ENCODE results near the gene ECPAS.

Gene ECPAS

DNA sequence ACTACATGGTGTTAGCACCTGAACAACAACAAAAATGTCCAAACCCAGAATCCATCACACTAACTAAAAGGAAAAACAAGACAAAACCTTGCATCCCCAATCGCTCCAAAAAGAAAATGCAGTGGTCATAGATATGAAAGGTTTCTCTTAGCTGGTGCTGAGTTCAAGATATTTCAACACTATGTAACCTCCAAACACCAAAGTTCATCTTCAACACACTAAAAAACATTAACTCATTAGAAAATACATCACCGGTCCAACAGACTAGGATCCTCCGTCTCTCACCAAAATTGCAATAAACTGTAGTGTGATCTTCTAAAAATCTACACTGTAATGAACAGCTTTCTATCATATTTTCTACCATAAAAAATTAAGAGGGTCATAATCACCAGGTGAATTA lies 60.8 kb downstream of the ECPAS start:
- Mint-ChIP-seq H3K27ac (no peak overlapping the region), H3K36me3 (ENCODE audit: low read depth) (peaks cover 72% of the 10 kb centered on the region), H3K27me3 (ENCODE audit: low read depth) (no peaks in the 10 kb centered on the region)

DNA sequence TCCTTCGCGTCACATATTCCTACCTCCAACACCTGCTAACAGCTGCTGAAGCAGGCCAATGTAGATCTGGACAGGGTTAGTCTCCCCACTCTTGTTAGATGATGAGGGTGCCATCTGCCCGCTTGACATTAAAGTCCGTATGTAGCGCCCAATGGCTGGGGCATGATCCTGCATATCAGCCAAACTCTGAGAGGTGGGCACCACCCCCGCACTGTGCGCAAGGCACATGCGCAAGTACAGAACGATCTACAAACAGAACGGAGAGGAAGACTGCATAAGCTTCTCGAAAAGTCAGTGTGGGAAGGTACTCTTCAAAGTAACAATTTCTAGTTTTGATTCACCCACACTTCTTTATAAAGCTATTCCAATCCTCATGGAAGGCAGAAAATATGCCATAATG lies 69.8 kb downstream of the ECPAS start:
- Mint-ChIP-seq H3K4me3 (no peak overlapping the region), H3K4me1 (no peaks in the 10 kb centered on the region), H3K9me3 (no peaks in the 10 kb centered on the region), H3K36me3 (ENCODE audit: low read depth) (peaks cover 73% of the 10 kb centered on the region), H3K27me3 (ENCODE audit: low read depth) (no peaks in the 10 kb centered on the region), H3K27ac (no peak overlapping the region)
- TF ChIP-seq, protein P1, sequence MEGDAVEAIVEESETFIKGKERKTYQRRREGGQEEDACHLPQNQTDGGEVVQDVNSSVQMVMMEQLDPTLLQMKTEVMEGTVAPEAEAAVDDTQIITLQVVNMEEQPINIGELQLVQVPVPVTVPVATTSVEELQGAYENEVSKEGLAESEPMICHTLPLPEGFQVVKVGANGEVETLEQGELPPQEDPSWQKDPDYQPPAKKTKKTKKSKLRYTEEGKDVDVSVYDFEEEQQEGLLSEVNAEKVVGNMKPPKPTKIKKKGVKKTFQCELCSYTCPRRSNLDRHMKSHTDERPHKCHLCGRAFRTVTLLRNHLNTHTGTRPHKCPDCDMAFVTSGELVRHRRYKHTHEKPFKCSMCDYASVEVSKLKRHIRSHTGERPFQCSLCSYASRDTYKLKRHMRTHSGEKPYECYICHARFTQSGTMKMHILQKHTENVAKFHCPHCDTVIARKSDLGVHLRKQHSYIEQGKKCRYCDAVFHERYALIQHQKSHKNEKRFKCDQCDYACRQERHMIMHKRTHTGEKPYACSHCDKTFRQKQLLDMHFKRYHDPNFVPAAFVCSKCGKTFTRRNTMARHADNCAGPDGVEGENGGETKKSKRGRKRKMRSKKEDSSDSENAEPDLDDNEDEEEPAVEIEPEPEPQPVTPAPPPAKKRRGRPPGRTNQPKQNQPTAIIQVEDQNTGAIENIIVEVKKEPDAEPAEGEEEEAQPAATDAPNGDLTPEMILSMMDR (IDR thresholded peaks at IDR 0.05; ENCODE audit: unreplicated experiment in 3 of 3): no peak

More for the DNA sequence above, 60.8 kb downstream of the ECPAS start:
- H3K4me1 Mint-ChIP-seq: no peaks in the 10 kb centered on the region
- no peaks in the 10 kb centered on the region for H3K9me3 Mint-ChIP-seq
- TF ChIP-seq, protein P1 (IDR thresholded peaks at IDR 0.05; ENCODE audit: unreplicated experiment in 3 of 3): no peak
- no peak overlapping the region for H3K4me3 Mint-ChIP-seq

DNA sequence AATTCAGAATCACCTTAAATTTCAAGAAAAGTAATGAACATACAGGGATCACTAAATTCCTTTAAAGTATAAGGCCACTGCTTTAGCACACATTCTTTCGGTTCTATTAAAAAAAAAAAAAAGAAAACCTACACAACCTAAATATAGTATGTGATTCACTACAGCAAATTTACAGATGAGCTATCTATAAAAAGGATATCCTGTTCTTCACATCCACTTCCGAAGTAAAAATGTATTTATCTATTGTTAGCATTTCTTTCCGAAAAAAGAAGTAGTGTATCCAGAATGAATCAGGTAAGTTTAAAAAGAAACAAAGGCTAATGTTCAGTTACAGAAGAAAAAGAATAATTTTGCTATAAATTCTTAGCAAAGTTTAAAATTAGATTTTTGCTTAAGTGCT lies 70.2 kb downstream of the ECPAS start:
- TF ChIP-seq, protein P1 (IDR thresholded peaks at IDR 0.05; ENCODE audit: unreplicated experiment in 3 of 3): no peak
- Mint-ChIP-seq H3K27me3 (ENCODE audit: low read depth) (no peaks in the 10 kb centered on the region), H3K27ac (no peak overlapping the region), H3K4me3 (no peak overlapping the region), H3K4me1 (no peaks in the 10 kb centered on the region), H3K9me3 (no peaks in the 10 kb centered on the region), H3K36me3 (ENCODE audit: low read depth) (peaks cover 75% of the 10 kb centered on the region)

DNA sequence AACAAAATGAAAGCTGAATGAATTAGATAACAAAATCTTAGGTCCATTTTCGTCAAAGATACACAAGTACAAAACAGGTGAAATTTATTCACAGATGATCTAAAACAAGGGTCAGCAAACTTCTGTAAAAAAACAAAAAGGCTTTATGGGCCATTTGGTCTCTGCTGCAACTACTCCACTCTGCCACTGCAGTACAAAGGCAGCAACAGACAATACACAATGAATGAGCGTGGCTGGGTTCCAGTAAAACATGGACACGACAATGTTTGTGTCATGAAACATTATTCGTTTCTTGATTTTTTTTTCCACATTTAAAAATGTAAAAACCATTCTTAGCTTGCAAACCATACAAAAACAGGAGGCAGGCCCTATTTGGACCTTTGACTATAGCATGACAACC lies 71.9 kb downstream of the ECPAS start:
- Mint-ChIP-seq H3K4me3 (no peak overlapping the region), H3K27ac (no peak overlapping the region), H3K4me1 (no peaks in the 10 kb centered on the region), H3K36me3 (ENCODE audit: low read depth) (peaks cover 84% of the 10 kb centered on the region), H3K27me3 (ENCODE audit: low read depth) (no peaks in the 10 kb centered on the region), H3K9me3 (peaks cover 4% of the 10 kb centered on the region)
- TF ChIP-seq, protein P1 (IDR thresholded peaks at IDR 0.05; ENCODE audit: unreplicated experiment in 3 of 3): no peak

DNA sequence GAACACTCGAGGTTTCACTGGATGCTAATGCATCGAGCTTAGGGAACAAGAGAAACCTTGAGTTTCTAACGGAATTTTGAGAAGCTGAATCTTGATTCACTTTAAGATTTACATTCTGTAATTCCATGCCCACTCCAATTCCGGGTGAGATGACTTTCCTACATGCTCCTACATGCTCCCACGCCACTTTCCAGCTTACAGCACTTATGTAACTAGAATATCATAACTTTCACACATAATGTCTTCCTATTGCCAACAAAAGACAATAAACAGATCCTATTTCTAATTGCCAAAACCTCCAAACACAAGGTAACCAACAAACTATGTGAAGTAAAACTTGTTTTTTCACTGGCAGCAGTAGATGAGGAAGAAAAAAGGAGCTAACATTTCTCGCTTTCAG lies 72.9 kb downstream of the ECPAS start:
- Mint-ChIP-seq H3K36me3 (ENCODE audit: low read depth) (peaks cover 83% of the 10 kb centered on the region), H3K27ac (no peak overlapping the region), H3K4me1 (no peaks in the 10 kb centered on the region), H3K27me3 (ENCODE audit: low read depth) (no peaks in the 10 kb centered on the region), H3K9me3 (peaks cover 4% of the 10 kb centered on the region), H3K4me3 (no peak overlapping the region)
- TF ChIP-seq, protein P1 (IDR thresholded peaks at IDR 0.05; ENCODE audit: unreplicated experiment in 3 of 3): no peak

DNA sequence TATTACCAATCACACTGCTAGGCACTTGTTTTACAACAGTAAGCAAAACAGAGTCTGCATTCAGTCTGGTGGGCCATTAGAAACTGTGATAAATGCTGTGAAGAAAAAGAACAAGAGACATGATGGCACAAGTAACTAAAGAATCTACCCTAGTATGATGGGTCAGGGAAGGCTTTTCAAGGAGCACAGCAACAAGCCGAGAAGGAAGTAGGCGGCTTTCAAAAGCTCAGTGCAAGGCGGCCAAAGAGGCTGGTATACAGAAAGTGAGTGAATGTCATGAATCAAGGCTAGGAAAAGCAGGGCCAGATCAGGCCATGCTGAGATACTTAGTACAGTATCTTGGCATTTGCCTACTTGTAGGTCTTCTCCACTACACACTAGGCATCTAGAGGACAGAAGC lies 76.4 kb downstream of the ECPAS start:
- Mint-ChIP-seq H3K9me3 (peaks cover 24% of the 10 kb centered on the region), H3K4me1 (no peaks in the 10 kb centered on the region), H3K36me3 (ENCODE audit: low read depth) (peaks cover 85% of the 10 kb centered on the region), H3K4me3 (no peak overlapping the region), H3K27me3 (ENCODE audit: low read depth) (no peaks in the 10 kb centered on the region), H3K27ac (no peak overlapping the region)
- TF ChIP-seq, protein P1 (IDR thresholded peaks at IDR 0.05; ENCODE audit: unreplicated experiment in 3 of 3): no peak
